GM23338 (cell line): Measurements from ENCODE around the gene TRIM38.

ENCODE experiments used
- CREB1 ChIP-seq: fragments of 250-450 bp; sonication (Bioruptor Pico); IDR thresholded peaks from 2 replicates; pipeline ENCODE4 v1.5.0; 2020; ENCODE audit warnings: low read depth, mild to moderate bottlenecking, moderate library complexity
- CTCF ChIP-seq, 2 experiments: fragments of 200-600 bp in 1 of 2; sonication (generic) in 1 of 2; conservative IDR thresholded peaks; 2 replicates each; pipeline versions ENCODE4 v1.5.1 to v1.6.1; 2016 to 2017; ENCODE audit warnings: antibody characterized with exemption in 2 of 2, low read depth in 2 of 2, mild to moderate bottlenecking in 2 of 2, moderate library complexity in 1 of 2
- ETS1 ChIP-seq: IDR thresholded peaks from 2 replicates; pipeline ENCODE4 v1.6.1; 2016; ENCODE audit warnings: antibody characterized with exemption
- EZH2 ChIP-seq: fragments of 200-600 bp; sonication (generic); IDR thresholded peaks from one replicate; pipeline ENCODE4 v1.8.0; 2017; ENCODE audit warnings: antibody characterized with exemption, mild to moderate bottlenecking, low read depth; ENCODE audit not compliant: unreplicated experiment
- EZH2phosphoT487 ChIP-seq: fragments of 200-600 bp; sonication (generic); IDR thresholded peaks from one replicate; pipeline ENCODE4 v1.8.1; 2018; ENCODE audit warnings: antibody characterized with exemption; ENCODE audit not compliant: unreplicated experiment
- JUNB ChIP-seq: IDR thresholded peaks from one replicate; pipeline ENCODE4 v1.6.1; 2016; ENCODE audit warnings: antibody characterized with exemption; ENCODE audit not compliant: unreplicated experiment
- NANOG ChIP-seq: IDR thresholded peaks from 2 replicates; pipeline ENCODE4 v1.6.1; 2016; ENCODE audit warnings: antibody characterized with exemption, borderline replicate concordance
- POLR2AphosphoS5 ChIP-seq: IDR thresholded peaks from 2 replicates; pipeline ENCODE4 v1.6.1; 2016; ENCODE audit warnings: antibody characterized with exemption, low read depth
- REST ChIP-seq: IDR thresholded peaks from one replicate; pipeline ENCODE4 v1.6.1; 2018; ENCODE audit warnings: antibody characterized with exemption; ENCODE audit not compliant: unreplicated experiment
- STAT1 ChIP-seq: IDR thresholded peaks from one replicate; pipeline ENCODE4 v1.6.1; 2016; ENCODE audit warnings: antibody characterized with exemption; ENCODE audit not compliant: unreplicated experiment
- ZNF114 ChIP-seq: fragments of 250-450 bp; sonication (Bioruptor Pico); IDR thresholded peaks from 2 replicates; pipeline ENCODE4 v1.5.0; 2020; ENCODE audit warnings: mild to moderate bottlenecking, moderate library complexity
- ZNF331 ChIP-seq: fragments of 250-450 bp; sonication (Bioruptor Pico); IDR thresholded peaks from 2 replicates; pipeline ENCODE4 v1.5.0; 2020; ENCODE audit warnings: low read depth, mild to moderate bottlenecking, moderate library complexity
- ZNF462 ChIP-seq: fragments of 250-450 bp; sonication (Bioruptor Pico); IDR thresholded peaks from 2 replicates; pipeline ENCODE4 v1.5.0; 2020; ENCODE audit warnings: mild to moderate bottlenecking, moderate library complexity

- TF ChIP-seq CTCF (conservative IDR thresholded peaks at IDR 0.05; ENCODE audit: low read depth in 2 of 2) (peak; percentile 80), EZH2phosphoT487 (no peak), CREB1 (CRISPR knock-in tag) (no peak), JUNB (no peak), ZNF331 (CRISPR knock-in tag) (no peak), POLR2AphosphoS5 (no peak), STAT1 (no peak), EZH2 (no peak), ETS1 (no peak), ZNF114 (no peak), NANOG (no peak), REST (no peak), ZNF462 (no peak)
These were observed 40.6 kb downstream of the TRIM38 start for GRCh38 chr6:26003102-26003694.
